ENCODE measurements around the gene TRIM39.

DNA sequence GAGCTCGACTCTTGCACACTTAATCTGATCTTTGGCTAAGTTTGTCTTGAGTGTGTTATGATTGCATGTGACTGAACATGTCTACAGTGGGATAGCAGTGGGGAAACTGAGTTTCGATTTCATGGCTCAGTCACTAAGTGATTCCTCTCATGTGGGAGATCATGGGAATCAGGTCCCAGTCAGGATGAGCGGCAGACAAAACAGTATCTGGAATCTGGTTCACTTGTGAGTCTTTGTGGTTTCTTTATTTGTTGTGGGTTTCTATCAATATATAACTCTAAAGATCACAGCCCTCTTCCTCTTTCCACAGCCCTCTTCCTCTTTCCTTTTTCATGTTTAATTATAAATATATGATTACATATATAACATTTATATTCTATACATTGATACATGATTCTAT, 22.2 kb downstream of the TRIM39 start:
- TF ChIP-seq, protein P1, sequence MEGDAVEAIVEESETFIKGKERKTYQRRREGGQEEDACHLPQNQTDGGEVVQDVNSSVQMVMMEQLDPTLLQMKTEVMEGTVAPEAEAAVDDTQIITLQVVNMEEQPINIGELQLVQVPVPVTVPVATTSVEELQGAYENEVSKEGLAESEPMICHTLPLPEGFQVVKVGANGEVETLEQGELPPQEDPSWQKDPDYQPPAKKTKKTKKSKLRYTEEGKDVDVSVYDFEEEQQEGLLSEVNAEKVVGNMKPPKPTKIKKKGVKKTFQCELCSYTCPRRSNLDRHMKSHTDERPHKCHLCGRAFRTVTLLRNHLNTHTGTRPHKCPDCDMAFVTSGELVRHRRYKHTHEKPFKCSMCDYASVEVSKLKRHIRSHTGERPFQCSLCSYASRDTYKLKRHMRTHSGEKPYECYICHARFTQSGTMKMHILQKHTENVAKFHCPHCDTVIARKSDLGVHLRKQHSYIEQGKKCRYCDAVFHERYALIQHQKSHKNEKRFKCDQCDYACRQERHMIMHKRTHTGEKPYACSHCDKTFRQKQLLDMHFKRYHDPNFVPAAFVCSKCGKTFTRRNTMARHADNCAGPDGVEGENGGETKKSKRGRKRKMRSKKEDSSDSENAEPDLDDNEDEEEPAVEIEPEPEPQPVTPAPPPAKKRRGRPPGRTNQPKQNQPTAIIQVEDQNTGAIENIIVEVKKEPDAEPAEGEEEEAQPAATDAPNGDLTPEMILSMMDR (IDR thresholded peaks at IDR 0.05): no peak
- TF ChIP-seq POLR2AphosphoS5 (IDR thresholded peaks at IDR 0.05): no peak
